Measurements from ENCODE around the gene ZCWPW1. TPM values are rescaled to one million over a fixed set of nuclear protein-coding genes. Genes with fewer than 3 reads are reported as not detected.
"Not testable (repeated sequence)": the region's sequence is repeated elsewhere in the genome, so short reads cannot be mapped to it uniquely, and the experiment has no call there.

Gene ZCWPW1
- total RNA-seq, 1 experiment from 2014 or later: 1.1 TPM

- H3K36me3 ChIP-seq: no peaks in the 10 kb centered on the region
- no peak overlapping the region for H3K4me3 ChIP-seq
- no peak for DNase-seq
- H3K27ac ChIP-seq: no peak overlapping the region
- H3K4me1 ChIP-seq: no peaks in the 10 kb centered on the region
- no peaks in the 10 kb centered on the region for H3K9me3 ChIP-seq (replicated peaks)
- no peaks in the 10 kb centered on the region for H3K27me3 ChIP-seq
These were observed 56.8 kb downstream of the ZCWPW1 start for GRCh38 chr7:100371561-100372171.

DNA sequence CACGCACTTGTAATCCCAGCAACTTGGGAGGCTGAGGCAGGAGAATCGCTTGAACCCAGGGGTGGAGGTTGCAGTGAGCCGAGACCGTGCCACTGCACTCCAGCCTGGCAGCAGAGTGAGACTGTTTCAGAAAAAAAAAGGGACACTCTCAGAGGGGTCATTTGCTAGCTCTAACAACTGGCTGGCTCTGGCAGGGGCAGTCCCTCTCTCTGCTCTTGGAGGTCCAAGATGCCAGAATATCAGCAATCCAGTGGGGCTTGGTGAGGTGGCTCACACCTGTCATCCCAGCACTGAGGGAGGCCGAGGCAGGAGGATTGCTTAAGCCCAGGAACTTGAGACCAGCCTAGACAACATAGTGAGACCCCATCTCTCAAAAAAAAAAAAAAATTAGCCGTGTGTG is 57.8 kb downstream of the ZCWPW1 start:
- H3K27ac ChIP-seq: no peak overlapping the region
- no peaks in the 10 kb centered on the region for H3K36me3 ChIP-seq
- H3K4me3 ChIP-seq: no peak overlapping the region
- no peaks in the 10 kb centered on the region for H3K27me3 ChIP-seq
- no peak for DNase-seq
- no peaks in the 10 kb centered on the region for H3K9me3 ChIP-seq (replicated peaks)
- no peaks in the 10 kb centered on the region for H3K4me1 ChIP-seq

DNA sequence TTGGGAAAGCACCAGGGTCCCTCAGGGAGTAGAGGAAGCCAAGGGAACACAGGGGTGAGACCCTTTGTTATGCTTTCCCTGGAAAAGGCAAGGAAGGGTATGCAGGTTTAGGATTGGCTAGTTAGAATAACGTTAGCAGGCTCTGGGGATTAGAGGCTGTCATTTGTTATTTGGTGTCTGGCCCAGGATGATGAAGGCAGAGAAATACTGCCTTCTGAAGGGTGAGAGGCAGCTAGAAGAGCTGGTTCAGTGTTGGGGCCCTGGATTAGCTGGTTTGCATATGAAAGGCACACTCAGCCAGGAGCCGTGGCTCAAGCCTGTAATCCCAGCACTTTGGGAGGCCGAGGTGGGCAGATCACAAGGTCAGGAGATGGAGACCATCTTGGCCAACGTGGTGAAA is 58.2 kb downstream of the ZCWPW1 start:
- DNase-seq: no peak
- Histone ChIP-seq H3K4me3 (no peak overlapping the region), H3K9me3 (replicated peaks) (no peaks in the 10 kb centered on the region), H3K27me3 (no peaks in the 10 kb centered on the region), H3K27ac (no peak overlapping the region), H3K4me1 (no peaks in the 10 kb centered on the region), H3K36me3 (no peaks in the 10 kb centered on the region)

DNA sequence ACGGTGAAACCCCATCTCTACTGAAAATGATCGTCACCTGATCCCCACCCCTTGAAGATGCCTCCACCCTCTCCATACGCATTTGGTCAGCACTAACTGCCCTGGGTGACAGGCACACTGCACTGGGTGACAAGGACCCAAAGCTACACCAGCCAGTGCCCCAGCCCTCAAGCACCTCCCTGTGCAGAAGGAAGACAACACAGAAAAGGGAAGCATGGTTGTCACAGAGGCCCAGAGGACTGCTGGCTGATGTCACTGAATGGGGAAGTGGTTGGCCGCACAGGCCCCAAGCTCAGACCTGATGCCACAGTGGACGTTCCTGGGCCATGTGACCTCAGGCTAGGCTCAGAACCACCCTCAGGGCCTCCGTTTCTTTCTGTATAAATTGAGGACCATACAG is 59.4 kb downstream of the ZCWPW1 start:
- no peaks in the 10 kb centered on the region for H3K4me1 ChIP-seq
- no peak overlapping the region for H3K4me3 ChIP-seq
- no peak for DNase-seq
- no peaks in the 10 kb centered on the region for H3K36me3 ChIP-seq
- H3K27me3 ChIP-seq: no peaks in the 10 kb centered on the region
- H3K27ac ChIP-seq: no peak overlapping the region
- H3K9me3 ChIP-seq (replicated peaks): no peaks in the 10 kb centered on the region

GRCh38 chr7:100367676-100368613 is 60.6 kb downstream of the ZCWPW1 start:
- no peak overlapping the region for H3K27ac ChIP-seq
- no peak overlapping the region for H3K4me3 ChIP-seq
- peaks cover 7% of the 10 kb centered on the region for H3K36me3 ChIP-seq
- no peaks in the 10 kb centered on the region for H3K27me3 ChIP-seq
- H3K9me3 ChIP-seq (replicated peaks): no peaks in the 10 kb centered on the region
- H3K4me1 ChIP-seq: no peaks in the 10 kb centered on the region
- DNase-seq: no peak

DNA sequence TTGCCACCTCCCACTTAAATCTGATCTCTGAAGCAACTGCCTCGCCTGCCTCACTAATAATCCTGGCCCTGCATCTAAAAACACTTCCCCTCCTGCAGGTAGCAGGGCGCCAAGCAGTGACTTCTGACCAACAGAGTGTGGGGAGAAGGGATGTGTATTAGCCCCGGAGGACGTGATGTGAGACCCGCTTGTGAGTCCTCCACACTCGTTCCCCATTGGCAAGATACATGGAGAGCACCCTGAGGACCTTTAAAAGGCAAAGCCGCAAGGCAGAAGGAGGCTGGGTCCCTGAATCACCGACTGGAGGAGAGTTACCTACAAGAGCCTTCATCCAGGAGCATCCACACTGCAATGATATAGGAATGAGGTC is 61.3 kb downstream of the ZCWPW1 start:
- Histone ChIP-seq H3K4me1 (no peaks in the 10 kb centered on the region), H3K27ac (no peak overlapping the region), H3K4me3 (no peak overlapping the region), H3K27me3 (no peaks in the 10 kb centered on the region), H3K9me3 (replicated peaks) (no peaks in the 10 kb centered on the region), H3K36me3 (peaks cover 7% of the 10 kb centered on the region)
- no peak for DNase-seq

GRCh38 chr7:100366411-100367250 is 61.9 kb downstream of the ZCWPW1 start:
- no peaks in the 10 kb centered on the region for H3K4me1 ChIP-seq
- no peaks in the 10 kb centered on the region for H3K9me3 ChIP-seq (replicated peaks)
- no peaks in the 10 kb centered on the region for H3K27me3 ChIP-seq
- H3K36me3 ChIP-seq: peaks cover 13% of the 10 kb centered on the region
- H3K4me3 ChIP-seq: no peak overlapping the region
- H3K27ac ChIP-seq: no peak overlapping the region
- no peak for DNase-seq

GRCh38 chr7:100365998-100366367 is 62.5 kb downstream of the ZCWPW1 start:
- H3K36me3 ChIP-seq: peaks cover 20% of the 10 kb centered on the region
- H3K4me1 ChIP-seq; H3K27ac ChIP-seq; H3K4me3 ChIP-seq; H3K9me3 ChIP-seq (replicated peaks); H3K27me3 ChIP-seq; DNase-seq: not testable (repeated sequence)

- no peaks in the 10 kb centered on the region for H3K27me3 ChIP-seq
- H3K4me3 ChIP-seq: no peak overlapping the region
- H3K27ac ChIP-seq: no peak overlapping the region
- no peaks in the 10 kb centered on the region for H3K4me1 ChIP-seq
- no peaks in the 10 kb centered on the region for H3K9me3 ChIP-seq (replicated peaks)
- DNase-seq: no peak
- H3K36me3 ChIP-seq: peaks cover 32% of the 10 kb centered on the region
These were observed 64.0 kb downstream of the ZCWPW1 start for GRCh38 chr7:100364480-100364879.

DNA sequence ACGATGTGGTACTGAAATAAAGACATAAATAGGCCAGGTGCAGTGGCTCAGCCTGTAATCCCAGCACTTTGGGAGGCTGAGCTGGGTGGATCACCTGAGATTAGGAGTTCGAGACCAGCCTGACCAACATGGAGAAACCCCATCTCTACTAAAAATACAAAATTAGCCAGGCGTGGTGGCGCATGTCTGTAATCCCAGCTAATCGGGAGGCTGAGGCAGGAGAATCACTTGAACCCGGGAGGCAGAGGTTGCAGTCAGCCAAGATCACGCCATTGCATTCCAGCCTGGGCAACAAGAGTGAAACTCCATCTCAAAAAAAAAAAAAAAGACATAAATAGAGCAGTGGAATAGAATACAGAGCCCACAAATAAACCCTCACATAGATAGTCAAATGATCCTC is 64.7 kb downstream of the ZCWPW1 start:
- not testable (repeated sequence) for H3K4me1 ChIP-seq; H3K4me3 ChIP-seq; H3K27ac ChIP-seq; H3K27me3 ChIP-seq; DNase-seq; H3K9me3 ChIP-seq (replicated peaks)
- peaks cover 39% of the 10 kb centered on the region for H3K36me3 ChIP-seq

- Histone ChIP-seq H3K27ac (no peak overlapping the region), H3K27me3 (no peaks in the 10 kb centered on the region), H3K9me3 (replicated peaks) (no peaks in the 10 kb centered on the region), H3K4me1 (no peaks in the 10 kb centered on the region), H3K4me3 (no peak overlapping the region), H3K36me3 (peaks cover 40% of the 10 kb centered on the region)
- DNase-seq: no peak
These were observed 65.4 kb downstream of the ZCWPW1 start for GRCh38 chr7:100363098-100363497.

GRCh38 chr7:100360135-100360854 is 68.2 kb downstream of the ZCWPW1 start:
- Histone ChIP-seq H3K4me3 (no peak overlapping the region), H3K27me3 (no peaks in the 10 kb centered on the region), H3K9me3 (replicated peaks) (no peaks in the 10 kb centered on the region), H3K4me1 (no peaks in the 10 kb centered on the region), H3K36me3 (peaks cover 50% of the 10 kb centered on the region), H3K27ac (no peak overlapping the region)
- DNase-seq: no peak

DNA sequence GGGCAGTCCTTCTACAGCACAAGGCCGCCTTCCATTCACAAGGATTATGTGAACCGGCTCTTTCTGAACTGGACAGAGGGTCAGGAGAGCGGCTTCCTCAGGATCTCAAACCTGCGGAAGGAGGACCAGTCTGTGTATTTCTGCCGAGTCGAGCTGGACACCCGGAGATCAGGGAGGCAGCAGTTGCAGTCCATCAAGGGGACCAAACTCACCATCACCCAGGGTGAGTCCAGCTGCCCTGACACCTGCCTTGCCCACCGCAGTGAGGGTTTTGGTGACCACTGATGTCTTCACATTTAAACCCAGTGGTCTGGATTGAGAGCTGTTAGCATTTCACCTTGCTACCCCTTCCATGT is 69.7 kb downstream of the ZCWPW1 start:
- no peak for DNase-seq
- no peak overlapping the region for H3K27ac ChIP-seq
- peaks cover 61% of the 10 kb centered on the region for H3K36me3 ChIP-seq
- H3K4me1 ChIP-seq: no peaks in the 10 kb centered on the region
- H3K4me3 ChIP-seq: no peak overlapping the region
- H3K27me3 ChIP-seq: no peaks in the 10 kb centered on the region
- no peaks in the 10 kb centered on the region for H3K9me3 ChIP-seq (replicated peaks)

GRCh38 chr7:100358027-100358856 is 70.3 kb downstream of the ZCWPW1 start, which contains the start of gene PILRB:
Gene PILRB, plus strand, starts transcription at chr7:100358117. Its CDS starts 186 bp downstream, at chr7:100358303.
- Histone ChIP-seq H3K9me3 (replicated peaks) (no peaks in the 10 kb centered on the region), H3K4me1 (no peaks in the 10 kb centered on the region), H3K36me3 (peaks cover 56% of the 10 kb centered on the region), H3K27ac (no peak within 1 kb of the TSS), H3K4me3 (no peak within 1 kb of the TSS), H3K27me3 (no peaks in the 10 kb centered on the region)
- DNase-seq: no peak

All from SJCRH30 (cell line).